Activated CD8-positive, alpha-beta memory T cell treated with anti-CD3 and anti-CD28 coated beads for 4 hours (primary cell): ENCODE data around the gene TMCO5A.
"Not testable (repeated sequence)": the region's sequence is repeated elsewhere in the genome, so short reads cannot be mapped to it uniquely, and the experiment has no call there.

Source experiments
- DNase-seq, 2 donors: peaks; one replicate each; pipeline ENCODE4 v3.0.0-alpha.2; 2020; ENCODE audit warnings: low read depth in 2 of 2

Gene TMCO5A

GRCh38 chr15:37934340-37934739 lies at the start of gene TMCO5A:
Gene TMCO5A (plus strand): TSS chr15:37934640. CDS start chr15:37936324, 1,684 bp downstream.
- DNase-seq: no peak

GRCh38 chr15:37885651-37886050 lies 48.8 kb upstream of the TMCO5A start:
- no peak for DNase-seq

- DNase-seq: no peak
Observed at GRCh38 chr15:37888356-37888755, 46.1 kb upstream of the TMCO5A start.

- DNase-seq: no peak
Observed at GRCh38 chr15:37891766-37892368, 42.6 kb upstream of the TMCO5A start.

- no peak for DNase-seq
Observed at GRCh38 chr15:37893309-37893708, 41.1 kb upstream of the TMCO5A start.

GRCh38 chr15:37898362-37898761 lies 36.1 kb upstream of the TMCO5A start:
- no peak for DNase-seq

GRCh38 chr15:37900326-37901221 lies 33.9 kb upstream of the TMCO5A start:
- DNase-seq: no peak

GRCh38 chr15:37902126-37902525 lies 32.3 kb upstream of the TMCO5A start:
- DNase-seq: no peak

- DNase-seq: no peak
Observed at GRCh38 chr15:37903919-37904625, 30.4 kb upstream of the TMCO5A start.

- DNase-seq: no peak
Observed at GRCh38 chr15:37907136-37907535, 27.3 kb upstream of the TMCO5A start.

GRCh38 chr15:37921527-37922385 lies 12.7 kb upstream of the TMCO5A start:
- DNase-seq: no peak

GRCh38 chr15:37926136-37926535 lies 8.3 kb upstream of the TMCO5A start:
- DNase-seq: no peak

- no peak for DNase-seq
Observed at GRCh38 chr15:37929238-37929637, 5.2 kb upstream of the TMCO5A start.

GRCh38 chr15:37931321-37931720 lies 3.1 kb upstream of the TMCO5A start:
- no peak for DNase-seq

- DNase-seq: no peak
Observed at GRCh38 chr15:37931868-37932267, 2.6 kb upstream of the TMCO5A start.

GRCh38 chr15:37932549-37932948 lies 1.9 kb upstream of the TMCO5A start:
- no peak for DNase-seq

- DNase-seq: no peak
Observed at GRCh38 chr15:37933666-37934065, 774 bp upstream of the TMCO5A start.

- no peak for DNase-seq
Observed at GRCh38 chr15:37940876-37941275, 6.4 kb downstream of the TMCO5A start.

GRCh38 chr15:37941779-37942178 lies 7.3 kb downstream of the TMCO5A start:
- no peak for DNase-seq

- DNase-seq: no peak
Observed at GRCh38 chr15:37951999-37952398, 17.6 kb downstream of the TMCO5A start.

- DNase-seq: not testable (repeated sequence)
Observed at GRCh38 chr15:37960742-37961141, 26.3 kb downstream of the TMCO5A start.

- no peak for DNase-seq
Observed at GRCh38 chr15:37967788-37968187, 33.3 kb downstream of the TMCO5A start.
